ENCODE results near the gene MAF.

MAF gene

GRCh38 chr16:79600638-79601091, at the start of gene MAF:
Gene MAF (minus strand): TSS chr16:79600737. CDS start chr16:79599902, 835 bp downstream.
- TF ChIP-seq GATA2 (IDR thresholded peaks at IDR 0.05; ENCODE audit: low read depth, low read length) = no peak
- no peak for TF ChIP-seq GATA3 (IDR thresholded peaks at IDR 0.05; ENCODE audit: low read depth, low read length)

- no peak for TF ChIP-seq GATA3 (IDR thresholded peaks at IDR 0.05; ENCODE audit: low read depth, low read length)
- TF ChIP-seq GATA2 (IDR thresholded peaks at IDR 0.05; ENCODE audit: low read depth, low read length) = no peak
These were observed 48.3 kb upstream of the MAF start for GRCh38 chr16:79648826-79649225.

- TF ChIP-seq GATA2 (IDR thresholded peaks at IDR 0.05; ENCODE audit: low read depth, low read length) (no peak), GATA3 (IDR thresholded peaks at IDR 0.05; ENCODE audit: low read depth, low read length) (no peak)
These were observed 47.0 kb upstream of the MAF start for GRCh38 chr16:79647586-79647985.

- no peak for TF ChIP-seq GATA2 (IDR thresholded peaks at IDR 0.05; ENCODE audit: low read depth, low read length)
- no peak for TF ChIP-seq GATA3 (IDR thresholded peaks at IDR 0.05; ENCODE audit: low read depth, low read length)
These were observed 45.2 kb upstream of the MAF start for GRCh38 chr16:79645701-79646100.

DNA sequence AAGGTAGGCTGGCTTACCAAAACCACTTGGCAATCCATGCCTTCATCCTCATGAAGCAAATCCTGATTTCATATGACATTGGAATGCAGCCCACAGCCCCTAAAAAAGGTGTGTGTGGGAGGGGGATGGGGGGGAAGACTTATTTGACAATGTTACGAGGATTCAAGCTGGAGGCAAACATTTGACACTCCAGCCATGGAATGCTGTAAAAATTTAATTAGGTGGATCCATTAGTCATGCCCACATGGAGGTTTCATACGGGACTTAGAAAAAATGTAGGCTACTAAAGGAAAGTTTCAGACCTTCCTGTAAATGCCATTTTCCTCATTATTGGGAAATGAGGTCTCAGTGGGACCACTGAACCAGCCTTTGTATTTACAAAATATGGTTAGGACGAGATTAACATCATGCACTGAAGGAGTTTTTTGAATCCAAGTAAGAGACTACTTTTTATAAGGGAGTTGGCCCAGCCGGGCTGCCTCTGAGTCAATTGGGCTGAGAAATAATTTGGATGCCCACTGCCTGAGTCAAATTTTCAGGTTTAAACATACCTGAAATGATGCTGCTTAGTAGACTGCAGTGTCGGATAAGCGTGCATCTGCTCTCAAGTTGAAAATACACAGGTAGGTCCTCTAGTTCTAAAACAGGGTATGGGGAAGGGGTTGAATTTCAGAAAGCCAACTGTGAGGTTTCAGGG, 44.6 kb upstream of the MAF start:
- TF ChIP-seq GATA3 (IDR thresholded peaks at IDR 0.05; ENCODE audit: low read depth, low read length) (no peak), GATA2 (IDR thresholded peaks at IDR 0.05; ENCODE audit: low read depth, low read length) (no peak)

DNA sequence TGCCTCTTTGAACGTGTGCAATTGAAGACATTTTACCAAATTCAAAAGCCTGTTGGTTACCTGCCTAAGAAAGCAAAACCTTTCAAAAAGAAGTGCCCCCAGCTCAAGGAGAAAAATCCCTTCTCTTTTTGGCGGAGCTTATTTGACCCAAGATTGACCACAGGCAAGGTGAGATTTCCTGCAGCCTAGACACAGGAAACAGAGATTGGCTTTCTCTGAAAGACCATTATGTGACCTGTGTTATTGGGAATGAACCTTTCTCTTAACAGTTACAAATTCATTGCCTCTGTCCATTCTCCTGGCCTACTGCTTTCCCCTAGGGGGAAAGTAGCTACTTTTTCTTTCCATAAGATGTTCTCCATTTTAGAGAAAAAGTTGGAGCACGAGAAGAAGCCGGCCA, 42.1 kb upstream of the MAF start:
- TF ChIP-seq GATA3 (IDR thresholded peaks at IDR 0.05; ENCODE audit: low read depth, low read length) = no peak
- TF ChIP-seq GATA2 (IDR thresholded peaks at IDR 0.05; ENCODE audit: low read depth, low read length) = no peak

DNA sequence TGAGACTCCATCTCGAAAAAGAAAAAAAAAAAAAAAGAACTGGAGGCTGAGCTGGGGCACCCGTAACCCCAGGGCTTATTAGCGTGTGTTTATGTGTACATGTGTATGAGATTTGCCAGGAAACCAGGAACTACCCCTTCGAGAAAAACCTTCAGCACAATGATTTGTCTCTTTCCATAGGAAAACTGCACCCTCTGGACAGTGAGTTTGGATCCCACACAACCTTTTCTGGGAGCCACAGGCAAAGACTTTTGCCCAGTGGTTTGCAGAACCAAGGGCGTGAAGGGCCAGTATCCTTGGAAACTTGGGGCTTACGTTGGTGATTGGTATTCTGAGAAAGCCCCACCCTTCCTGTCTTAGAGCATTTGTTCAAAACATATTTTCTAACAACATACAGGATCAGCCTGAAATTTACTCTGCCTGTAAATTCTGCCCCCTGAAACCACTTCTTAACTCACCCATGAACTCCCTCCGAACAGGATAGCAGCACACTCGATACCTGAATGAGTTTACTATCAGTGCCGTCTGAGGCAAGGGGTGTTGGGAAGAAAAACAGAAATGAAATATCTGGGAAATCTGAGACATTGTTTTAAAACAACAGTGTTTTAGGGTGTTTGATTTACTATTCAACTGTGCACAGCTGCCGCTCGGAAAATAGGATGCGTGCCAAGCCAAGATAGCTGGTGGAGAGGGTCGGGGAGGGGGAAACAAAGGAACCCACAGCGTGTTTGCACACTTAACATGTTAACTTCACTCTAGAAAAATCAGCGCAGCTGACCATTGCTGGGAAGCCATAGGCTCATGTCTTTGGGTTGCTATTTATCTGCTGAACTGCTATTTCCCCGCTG, 40.2 kb upstream of the MAF start:
- TF ChIP-seq GATA3 (IDR thresholded peaks at IDR 0.05; ENCODE audit: low read depth, low read length) (no peak), GATA2 (IDR thresholded peaks at IDR 0.05; ENCODE audit: low read depth, low read length) (no peak)

- TF ChIP-seq GATA3 (IDR thresholded peaks at IDR 0.05; ENCODE audit: low read depth, low read length) (no peak), GATA2 (IDR thresholded peaks at IDR 0.05; ENCODE audit: low read depth, low read length) (no peak)
These were observed 39.2 kb upstream of the MAF start for GRCh38 chr16:79639576-79640311.

- no peak for TF ChIP-seq GATA3 (IDR thresholded peaks at IDR 0.05; ENCODE audit: low read depth, low read length)
- no peak for TF ChIP-seq GATA2 (IDR thresholded peaks at IDR 0.05; ENCODE audit: low read depth, low read length)
These were observed 37.8 kb upstream of the MAF start for GRCh38 chr16:79638386-79638785.

- TF ChIP-seq GATA3 (IDR thresholded peaks at IDR 0.05; ENCODE audit: low read depth, low read length) (no peak), GATA2 (IDR thresholded peaks at IDR 0.05; ENCODE audit: low read depth, low read length) (no peak)
These were observed 35.0 kb upstream of the MAF start for GRCh38 chr16:79635488-79635887.

GRCh38 chr16:79634298-79634697, 33.8 kb upstream of the MAF start:
- TF ChIP-seq GATA3 (IDR thresholded peaks at IDR 0.05; ENCODE audit: low read depth, low read length) (no peak), GATA2 (IDR thresholded peaks at IDR 0.05; ENCODE audit: low read depth, low read length) (no peak)

- TF ChIP-seq GATA2 (IDR thresholded peaks at IDR 0.05; ENCODE audit: low read depth, low read length) = peak; percentile 80
- TF ChIP-seq GATA3 (IDR thresholded peaks at IDR 0.05; ENCODE audit: low read depth, low read length) = no peak
These were observed 31.8 kb upstream of the MAF start for GRCh38 chr16:79632289-79632688.

DNA sequence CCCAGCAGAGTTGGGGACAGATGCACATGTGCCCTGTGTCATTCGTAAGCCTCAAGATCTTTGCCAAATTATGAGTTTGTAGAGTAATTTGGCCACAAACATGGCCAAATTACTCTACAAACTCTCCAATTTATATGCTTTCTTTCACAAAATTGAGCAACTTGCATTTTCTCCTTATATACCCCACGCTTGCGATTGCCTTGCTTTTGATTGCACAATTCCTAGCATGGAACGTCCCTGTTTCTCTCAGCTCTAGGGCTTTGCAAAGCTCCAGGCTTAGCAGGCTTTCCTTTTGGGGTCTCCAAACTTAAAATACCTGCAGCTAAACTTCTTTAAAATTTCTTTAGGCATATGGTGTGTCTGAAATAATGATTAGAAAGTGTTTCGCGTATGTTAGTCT, 28.5 kb upstream of the MAF start:
- TF ChIP-seq GATA3 (IDR thresholded peaks at IDR 0.05; ENCODE audit: low read depth, low read length) (no peak), GATA2 (IDR thresholded peaks at IDR 0.05; ENCODE audit: low read depth, low read length) (no peak)

DNA sequence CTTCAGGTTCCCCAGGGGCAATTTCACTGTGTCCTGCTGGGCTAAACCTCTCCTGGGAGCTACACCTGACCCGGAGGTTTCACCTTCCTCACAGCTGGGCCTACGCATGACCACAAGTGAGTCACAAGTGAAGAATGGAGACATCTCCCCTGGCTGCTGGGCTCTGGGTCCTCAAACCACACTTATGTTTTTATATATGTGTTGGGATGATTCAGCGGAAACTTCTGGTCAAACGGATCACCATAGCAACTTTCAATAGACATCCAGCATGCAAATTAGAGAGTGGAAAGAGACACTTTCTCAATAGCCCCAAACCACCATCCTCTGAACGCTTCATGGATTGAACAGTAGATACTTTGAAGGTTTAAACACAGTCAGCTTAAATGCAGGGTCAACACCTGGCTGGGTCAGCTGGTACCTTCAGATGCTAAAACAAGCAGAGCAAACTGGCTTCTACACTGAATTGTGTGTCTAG, 28.0 kb upstream of the MAF start:
- no peak for TF ChIP-seq GATA3 (IDR thresholded peaks at IDR 0.05; ENCODE audit: low read depth, low read length)
- no peak for TF ChIP-seq GATA2 (IDR thresholded peaks at IDR 0.05; ENCODE audit: low read depth, low read length)
